ENCODE results near the gene RNFT2. TPM values are rescaled to one million over a fixed set of nuclear protein-coding genes. Genes with fewer than 3 reads are reported as not detected.

The RNFT2 gene
- polyA plus RNA-seq, 1 donor: 1.1 TPM

- DNase-seq: no peak
Observed at GRCh38 chr12:116838365-116838764, 100.2 kb downstream of the RNFT2 start.

- DNase-seq: no peak
Observed at GRCh38 chr12:116839287-116839830, 101.2 kb downstream of the RNFT2 start.

DNA sequence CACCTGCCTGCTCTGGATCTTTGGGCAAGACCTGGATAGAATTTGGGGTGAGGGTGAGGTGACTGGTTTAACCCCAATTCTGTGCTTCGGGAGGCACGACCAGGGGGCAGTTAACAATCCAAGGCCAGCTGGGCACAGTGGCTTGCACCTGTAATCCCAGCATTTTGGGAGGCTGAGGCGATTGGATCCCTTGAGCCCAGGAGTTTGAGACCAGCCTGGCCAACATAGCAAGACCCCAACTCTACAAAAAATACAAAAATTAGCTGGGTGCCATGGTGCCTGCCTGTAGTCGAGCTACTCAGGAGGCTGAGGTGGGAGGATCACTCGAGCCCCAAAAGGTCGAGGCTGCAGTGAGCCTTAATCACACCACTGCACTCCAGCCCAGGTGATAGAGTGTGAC lies 105.0 kb downstream of the RNFT2 start:
- DNase-seq: no peak

DNA sequence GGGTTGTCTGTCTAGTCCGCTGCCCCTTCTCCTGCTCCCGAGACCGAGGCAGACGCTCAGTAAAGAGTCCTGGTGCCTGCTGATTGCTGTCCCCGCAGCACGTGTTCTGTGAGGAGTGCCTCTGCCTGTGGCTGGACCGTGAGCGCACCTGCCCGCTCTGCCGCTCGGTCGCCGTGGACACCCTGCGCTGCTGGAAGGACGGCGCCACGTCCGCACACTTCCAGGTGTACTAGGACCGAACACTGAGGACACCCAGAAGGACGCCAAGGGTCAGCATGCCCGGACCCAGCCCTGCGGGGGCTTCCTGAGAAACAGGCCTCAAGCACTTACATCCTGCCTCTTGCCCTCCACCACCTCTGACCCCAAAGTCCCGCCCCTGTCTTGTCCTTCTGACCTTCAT lies 111.1 kb downstream of the RNFT2 start:
- no peak for DNase-seq

DNA sequence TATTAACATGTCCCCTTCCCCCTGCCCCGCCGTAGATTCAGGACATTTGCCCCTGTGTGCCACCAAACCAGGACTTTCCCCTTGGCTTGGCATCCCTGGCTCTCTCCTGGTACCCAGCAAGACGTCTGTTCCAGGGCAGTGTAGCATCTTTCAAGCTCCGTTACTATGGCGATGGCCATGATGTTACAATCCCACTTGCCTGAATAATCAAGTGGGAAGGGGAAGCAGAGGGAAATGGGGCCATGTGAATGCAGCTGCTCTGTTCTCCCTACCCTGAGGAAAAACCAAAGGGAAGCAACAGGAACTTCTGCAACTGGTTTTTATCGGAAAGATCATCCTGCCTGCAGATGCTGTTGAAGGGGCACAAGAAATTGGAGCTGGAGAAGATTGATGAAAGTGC lies 114.2 kb downstream of the RNFT2 start:
- no peak for DNase-seq

GRCh38 chr12:116853507-116853906 lies 115.4 kb downstream of the RNFT2 start:
- DNase-seq: no peak

DNA sequence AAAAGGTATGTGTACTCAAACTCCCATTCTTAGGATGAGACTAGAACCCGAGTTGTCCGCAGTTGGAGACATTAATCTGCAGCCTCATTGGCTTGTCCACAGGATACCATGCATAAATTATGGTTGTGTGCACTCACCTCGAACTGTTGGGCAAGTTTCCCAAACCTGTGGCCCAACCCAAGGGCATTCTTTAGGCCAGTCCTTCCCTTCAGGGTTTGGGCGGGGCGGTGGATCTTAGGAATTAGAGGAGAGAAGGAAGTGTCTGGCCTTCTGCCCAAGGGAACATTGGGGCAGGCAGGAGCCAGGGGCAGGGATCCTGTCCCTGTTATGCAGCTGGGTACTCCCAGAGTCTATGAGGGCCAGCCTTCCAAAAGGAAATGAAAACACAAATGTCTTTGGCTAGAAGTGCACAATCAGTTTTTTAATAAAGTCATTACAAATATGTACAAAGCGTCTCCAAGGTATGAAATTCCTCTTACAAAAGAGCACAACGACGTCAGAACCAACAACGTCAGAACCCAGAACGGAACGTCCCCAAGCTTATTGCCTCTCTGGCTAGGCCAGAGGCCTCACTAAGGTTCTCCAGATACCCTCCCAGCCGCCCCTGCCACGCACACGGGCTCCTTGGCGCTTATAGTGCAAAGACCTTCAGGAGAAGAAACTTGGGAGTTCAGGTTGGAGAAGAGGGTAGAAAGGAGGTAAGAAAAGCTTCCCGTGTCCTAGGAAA lies 117.8 kb downstream of the RNFT2 start:
- DNase-seq: no peak

DNA sequence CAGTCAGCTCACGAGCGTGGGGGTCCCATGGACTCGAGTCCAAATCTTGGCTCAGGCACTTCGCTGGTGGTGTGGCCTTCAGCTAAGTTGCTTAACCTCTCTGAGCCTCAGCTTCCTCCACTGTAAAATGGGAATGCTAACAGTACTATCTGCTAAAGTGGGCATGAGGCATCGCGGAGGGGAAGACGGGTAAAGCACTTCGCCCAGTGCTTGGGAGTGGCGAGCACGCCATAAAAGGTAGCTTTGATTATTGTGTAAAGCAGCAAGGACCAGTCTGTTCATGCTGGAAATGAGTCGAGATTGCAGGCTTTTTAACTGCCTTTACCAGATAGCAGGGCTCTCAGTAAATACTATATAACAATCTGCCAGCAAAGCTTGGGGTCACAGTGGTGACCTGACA lies 118.6 kb downstream of the RNFT2 start:
- DNase-seq: no peak

DNA sequence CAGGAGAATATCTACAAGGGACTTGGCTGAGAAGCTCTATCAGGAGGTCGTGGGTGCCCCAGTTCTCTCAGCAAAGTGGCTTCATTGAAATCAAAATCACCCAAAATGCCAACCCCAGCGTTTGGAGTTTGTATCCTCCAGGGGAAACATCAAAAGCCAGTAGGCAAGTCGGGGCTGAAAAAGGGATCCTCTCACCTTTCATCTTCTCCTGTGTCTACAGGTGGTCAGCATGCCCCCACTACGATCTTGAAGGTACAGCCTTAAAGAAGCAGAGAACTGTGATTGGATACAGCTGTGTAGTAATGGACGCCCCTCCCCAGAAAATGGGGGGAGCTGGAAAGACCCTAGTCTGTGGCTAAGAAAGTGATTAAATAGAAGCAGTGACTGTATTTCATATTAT lies 121.0 kb downstream of the RNFT2 start:
- DNase-seq: no peak

GRCh38 chr12:116860263-116860662 lies 122.1 kb downstream of the RNFT2 start:
- DNase-seq: no peak

DNA sequence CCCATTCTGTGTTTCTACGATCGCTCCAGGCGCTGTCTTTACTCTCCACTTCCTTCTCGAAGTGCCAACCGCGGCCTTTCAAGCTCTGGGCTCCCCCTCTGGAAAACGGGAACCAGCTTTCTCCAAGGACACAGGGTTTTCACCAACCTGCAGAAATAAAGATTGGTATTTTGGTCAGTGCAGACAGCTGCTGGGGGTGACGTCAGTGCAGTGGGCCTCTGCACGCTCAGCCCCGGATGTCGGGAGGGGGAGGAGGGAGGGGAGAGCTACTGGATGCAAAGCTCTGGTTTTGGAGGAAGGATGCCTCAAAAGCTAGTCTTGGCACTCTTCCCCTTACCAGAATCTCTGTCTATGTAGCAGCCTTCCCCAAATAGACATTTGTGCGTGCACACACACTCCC lies 123.2 kb downstream of the RNFT2 start:
- DNase-seq: peak; percentile 61

- DNase-seq: no peak
Observed at GRCh38 chr12:116862167-116862566, 124.1 kb downstream of the RNFT2 start.

DNA sequence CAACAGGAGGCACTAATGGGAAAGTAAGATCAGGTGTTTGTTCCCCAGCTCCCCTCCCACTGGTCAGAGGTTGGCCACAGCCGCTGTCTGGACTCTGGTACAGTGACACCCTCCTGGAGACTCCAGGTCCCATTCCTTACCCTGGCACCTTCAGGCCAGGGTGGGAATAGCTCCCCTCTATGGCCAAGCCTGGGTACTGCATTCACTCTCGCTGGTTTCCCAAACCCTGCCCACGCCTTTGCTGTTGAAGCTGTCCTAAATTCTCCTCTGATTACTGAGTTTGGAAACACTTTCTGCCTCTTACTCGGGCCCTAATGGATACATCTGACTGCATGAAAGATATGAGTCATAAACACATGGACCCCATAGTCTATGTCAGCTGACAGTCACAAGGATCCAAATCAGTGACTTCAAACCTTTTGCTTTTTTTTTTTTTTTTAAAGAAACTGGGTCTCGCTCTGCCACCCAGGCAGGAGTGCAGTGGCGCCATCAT lies 125.2 kb downstream of the RNFT2 start:
- no peak for DNase-seq

DNA sequence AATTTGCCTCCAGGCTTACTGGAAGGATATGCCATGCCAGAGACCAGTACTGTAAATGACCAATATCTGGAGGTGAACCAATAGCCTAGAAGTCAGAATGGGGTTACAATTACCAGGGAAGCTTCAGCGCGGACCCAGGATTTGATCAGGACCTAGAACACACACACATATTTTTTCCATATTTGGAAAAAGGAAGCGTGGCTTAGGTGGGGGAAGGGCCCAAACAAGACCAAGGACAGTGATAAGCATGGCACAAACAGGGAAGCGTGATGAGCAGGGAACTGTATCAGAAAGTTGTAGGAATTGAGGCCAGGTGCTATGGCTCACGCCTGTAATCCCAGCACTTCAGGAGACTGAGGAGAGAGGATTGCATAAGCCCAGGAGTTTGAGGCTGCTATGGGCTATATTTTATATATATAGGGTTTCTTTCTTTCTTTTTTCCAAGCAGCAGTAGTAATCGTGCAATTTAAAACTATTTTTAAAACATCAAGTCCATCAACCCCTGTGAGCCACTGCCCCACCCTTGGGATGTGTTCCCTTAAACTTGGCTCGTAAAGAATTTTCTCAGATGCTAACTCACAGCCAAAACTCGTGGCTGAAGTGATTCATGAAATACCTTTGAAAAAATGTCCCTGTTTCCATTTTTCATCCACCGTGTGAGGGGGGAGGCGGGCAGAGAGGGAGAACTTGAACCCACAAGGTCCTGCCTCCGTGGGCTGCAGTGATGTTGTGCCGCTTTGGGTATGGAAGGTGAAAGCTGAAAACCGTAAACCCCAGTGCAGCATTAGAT lies 126.5 kb downstream of the RNFT2 start:
- no peak for DNase-seq

- no peak for DNase-seq
Observed at GRCh38 chr12:116867523-116867922, 129.4 kb downstream of the RNFT2 start.

GRCh38 chr12:116870306-116870705 lies 132.2 kb downstream of the RNFT2 start:
- DNase-seq: no peak

GRCh38 chr12:116874324-116874995 lies 136.3 kb downstream of the RNFT2 start:
- DNase-seq: no peak

- DNase-seq: peak; percentile 62
Observed at GRCh38 chr12:116876151-116876869, 138.2 kb downstream of the RNFT2 start.

DNA sequence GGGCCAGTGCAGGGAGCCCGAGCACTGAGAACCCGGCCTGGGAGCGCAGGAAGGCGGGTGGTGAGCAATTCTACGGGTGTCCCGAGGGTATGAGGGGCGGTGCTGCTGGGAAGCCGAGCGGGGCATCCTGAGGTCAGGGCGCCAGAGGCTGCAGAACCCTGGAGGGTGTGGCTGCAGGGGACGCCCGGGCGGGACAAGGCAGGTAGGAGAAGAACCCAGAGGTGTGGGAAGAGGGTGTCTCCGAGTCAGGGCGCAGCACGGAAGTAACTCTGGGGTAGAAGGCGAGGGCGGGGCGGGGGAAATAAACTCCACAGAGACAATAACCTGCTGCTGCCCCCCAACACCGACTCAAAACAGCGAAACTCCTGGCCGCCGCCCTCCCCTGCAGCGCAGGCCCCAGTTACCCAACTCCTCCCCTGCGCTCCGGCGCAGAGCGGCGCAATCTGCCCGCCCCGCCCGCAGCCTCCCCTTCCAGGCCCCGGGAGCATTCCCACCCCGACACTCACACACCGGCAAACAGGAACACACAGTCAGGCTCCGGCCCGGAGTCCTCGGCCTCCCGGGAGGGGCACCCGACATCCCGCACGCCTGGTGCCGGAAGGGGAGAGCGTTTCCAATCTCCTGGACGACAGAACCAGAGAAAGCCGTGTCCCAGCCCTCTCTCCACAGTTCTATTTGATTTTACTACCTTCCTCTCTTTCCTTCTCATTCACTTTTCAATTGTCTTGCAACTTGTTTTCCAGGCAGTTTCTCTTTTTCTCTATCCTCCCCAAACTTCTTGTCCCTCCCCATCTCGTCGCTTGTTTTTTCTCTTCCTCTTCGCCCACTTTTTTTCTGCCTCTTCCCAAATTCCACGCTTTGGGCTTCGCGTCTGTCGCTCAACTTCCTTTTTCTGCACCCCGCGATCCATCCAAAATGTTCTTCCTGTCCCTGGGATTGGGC lies 140.7 kb downstream of the RNFT2 start:
- no peak for DNase-seq

DNA sequence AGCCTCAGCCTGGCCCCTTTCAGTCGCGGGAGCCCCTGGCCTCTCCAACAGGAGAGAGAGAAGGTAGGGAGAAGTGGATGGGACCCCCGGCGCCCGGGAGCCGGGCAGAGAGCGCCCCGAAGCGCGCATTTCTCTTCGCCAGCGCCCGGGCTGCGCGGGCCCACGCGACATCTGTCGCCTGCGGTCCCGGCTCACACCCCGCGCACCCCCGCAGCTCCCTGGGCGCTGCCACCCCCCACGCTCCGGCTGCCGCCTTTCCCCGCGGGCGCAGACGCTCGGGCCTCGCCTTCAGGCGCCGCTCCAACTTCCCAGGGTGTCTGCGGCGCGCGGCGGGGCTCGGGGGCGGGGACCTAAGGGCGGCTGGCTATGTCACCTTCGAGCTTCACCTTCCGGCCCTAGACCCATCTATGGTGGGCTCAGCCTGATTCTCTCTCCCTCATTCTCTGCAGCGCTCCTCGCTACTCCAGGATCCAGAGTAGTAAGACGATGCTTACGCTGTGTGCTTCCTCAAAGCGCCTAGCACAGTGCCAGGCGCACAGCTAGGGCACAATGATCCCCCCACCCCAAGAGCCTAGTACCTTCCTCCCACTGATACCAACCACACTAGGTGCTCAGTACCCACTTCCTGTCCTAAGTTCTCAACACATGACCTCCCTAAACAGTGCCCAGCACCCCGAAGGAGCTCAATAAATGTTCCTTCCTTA lies 141.5 kb downstream of the RNFT2 start:
- no peak for DNase-seq
